Activated CD8-positive, alpha-beta T cell treated with anti-CD3 and anti-CD28 coated beads for 36 hours (primary cell): ENCODE results near the gene OBSCN. TPM values are rescaled to one million over a fixed set of nuclear protein-coding genes. Genes with fewer than 3 reads are reported as not detected.

ENCODE experiments used
- ATAC-seq: fragments of 200-7000 bp; cut with Tn5 transposase; one replicate; pipeline ENCODE4 v1.10.0; 2021; ENCODE audit warnings: mild to moderate bottlenecking, moderate library complexity
- CTCF ChIA-PET: fragments of 350-600 bp; sonication (Branson Sonifier 250); formaldehyde crosslinking; loops from one replicate; lab custom pipeline; 2021; ENCODE audit warnings: antibody characterized with exemption; lab: Charles Lee
- POLR2A ChIA-PET: fragments of 350-600 bp; sonication (Branson Sonifier 250); formaldehyde crosslinking; loops from one replicate; lab custom pipeline; 2021; ENCODE audit warnings: antibody characterized with exemption; lab: Charles Lee
- DNase-seq: peaks from one replicate; pipeline ENCODE4 v3.0.0-alpha.2; 2020
- H3K27ac Mint-ChIP-seq: one replicate; pipeline ENCODE4 v1.8.0; 2021; ENCODE audit warnings: mild to moderate bottlenecking, mixed read lengths
- H3K27me3 Mint-ChIP-seq: one replicate; pipeline ENCODE4 v1.8.0; 2021; ENCODE audit warnings: mixed read lengths
- H3K36me3 Mint-ChIP-seq: one replicate; pipeline ENCODE4 v1.8.0; 2021; ENCODE audit warnings: low read depth, mixed read lengths
- H3K4me1 Mint-ChIP-seq: one replicate; pipeline ENCODE4 v1.8.0; 2021; ENCODE audit warnings: low read depth, mixed read lengths
- H3K4me3 Mint-ChIP-seq: one replicate; pipeline ENCODE4 v1.8.0; 2021; ENCODE audit warnings: mild to moderate bottlenecking, moderate library complexity, mixed read lengths
- H3K9me3 Mint-ChIP-seq: one replicate; pipeline ENCODE4 v1.8.0; 2021; ENCODE audit warnings: mixed read lengths
- CTCF ChIP-seq: fragments of 200-600 bp; IDR thresholded peaks from one replicate; pipeline ENCODE4 v1.8.0; 2022; ENCODE audit warnings: antibody characterized with exemption, mild to moderate bottlenecking
- intact Hi-C: fragments of 100-400 bp; cut with micrococcal nuclease; formaldehyde crosslinking; loops from one replicate; pipeline ENCODE4 v1.10.0; 2022
- total RNA-seq, 2 experiments: library from RNA; stranded (reverse); gene quantifications; one replicate each; pipeline ENCODE4 v1.2.3, GENCODE V29; 2021

OBSCN gene
- total RNA-seq, 2 experiments from 2014 or later: 21.6 to 23.7 TPM

- Mint-ChIP-seq H3K36me3 (peaks cover 6% of the 10 kb centered on the region), H3K4me3 (no peak overlapping the region), H3K27me3 (no peaks in the 10 kb centered on the region), H3K9me3 (peaks cover 3% of the 10 kb centered on the region), H3K27ac (no peak overlapping the region), H3K4me1 (no peaks in the 10 kb centered on the region)
- intact Hi-C loops: no loop called here
- no peak for TF ChIP-seq CTCF
- DNase-seq (no peak), ATAC-seq (no peak)
- ChIA-PET CTCF (no interaction called here), POLR2A (no interaction called here)
Observed at GRCh38 chr1:228339766-228340685, 132.2 kb downstream of the OBSCN start.

- POLR2A ChIA-PET: no interaction called here
- TF ChIP-seq CTCF: peak; percentile 28
- no peaks in the 10 kb centered on the region for H3K27me3 Mint-ChIP-seq
- DNase-seq (peak; percentile 24), ATAC-seq (no peak)
- H3K4me1 Mint-ChIP-seq: no peaks in the 10 kb centered on the region
- CTCF ChIA-PET: no interaction called here
- H3K9me3 Mint-ChIP-seq: peaks cover 3% of the 10 kb centered on the region
- intact Hi-C loops: no loop called here
- no peak overlapping the region for H3K27ac Mint-ChIP-seq
- H3K36me3 Mint-ChIP-seq: peaks cover 6% of the 10 kb centered on the region
- H3K4me3 Mint-ChIP-seq: no peak overlapping the region
Observed at GRCh38 chr1:228340686-228341449, 133.0 kb downstream of the OBSCN start.

GRCh38 chr1:228341450-228341813 is 133.6 kb downstream of the OBSCN start:
- Mint-ChIP-seq H3K4me1 (no peaks in the 10 kb centered on the region), H3K9me3 (peaks cover 3% of the 10 kb centered on the region), H3K4me3 (no peak overlapping the region), H3K27ac (no peak overlapping the region), H3K36me3 (peaks cover 6% of the 10 kb centered on the region), H3K27me3 (no peaks in the 10 kb centered on the region)
- no peak for ATAC-seq
- CTCF ChIA-PET: no interaction called here
- no peak for TF ChIP-seq CTCF
- POLR2A ChIA-PET: no interaction called here
- DNase-seq: no peak
- intact Hi-C loops: no loop called here

- H3K36me3 Mint-ChIP-seq: peaks cover 6% of the 10 kb centered on the region
- H3K27ac Mint-ChIP-seq: no peak overlapping the region
- no peaks in the 10 kb centered on the region for H3K27me3 Mint-ChIP-seq
- H3K4me1 Mint-ChIP-seq: no peaks in the 10 kb centered on the region
- no peak overlapping the region for H3K4me3 Mint-ChIP-seq
- ChIA-PET POLR2A (no interaction called here), CTCF (no interaction called here)
- TF ChIP-seq CTCF: no peak
- intact Hi-C loops: no loop called here
- no peak for DNase-seq
- H3K9me3 Mint-ChIP-seq: peaks cover 3% of the 10 kb centered on the region
- no peak for ATAC-seq
Observed at GRCh38 chr1:228341814-228342626, 134.2 kb downstream of the OBSCN start.
